Liver (tissue), 9 donors: ENCODE results near the gene TUBA3C. TPM values are rescaled to one million over a fixed set of nuclear protein-coding genes. Genes with fewer than 3 reads are reported as not detected.

Experiments used
- DNase-seq: peaks from one replicate; pipeline ENCODE4 v3.0.0-alpha.2; 2017; ENCODE audit warnings: low spot score
- H3K27ac ChIP-seq, 2 donors: one replicate each; pipeline ENCODE4 v1.7.0; 2013; ENCODE audit warnings: inconsistent platforms in 2 of 2, low read length in 2 of 2, control low read depth in 1 of 2, low read depth in 1 of 2, mild to moderate bottlenecking in 1 of 2
- H3K27me3 ChIP-seq, 4 donors: one replicate each; pipeline versions ENCODE4 v1.6.1 to v1.7.0; 2013; ENCODE audit warnings: low read length in 3 of 4, inconsistent platforms in 1 of 4, mild to moderate bottlenecking in 1 of 4, moderate library complexity in 1 of 4; ENCODE audit not compliant: control insufficient read depth in 4 of 4, insufficient read depth in 4 of 4
- H3K36me3 ChIP-seq, 4 donors: one replicate each; pipeline versions ENCODE4 v1.6.1 to v1.7.0; 2013; ENCODE audit warnings: low read length in 3 of 4, mild to moderate bottlenecking in 3 of 4, low read depth in 1 of 4, moderate library complexity in 1 of 4; ENCODE audit not compliant: control insufficient read depth in 4 of 4, insufficient read depth in 3 of 4
- H3K4me1 ChIP-seq, 4 donors: one replicate each; pipeline versions ENCODE4 v1.6.1 to v1.7.0; 2013; ENCODE audit warnings: low read length in 3 of 4, mild to moderate bottlenecking in 3 of 4, moderate library complexity in 1 of 4; ENCODE audit not compliant: control insufficient read depth in 4 of 4, insufficient read depth in 4 of 4
- H3K4me3 ChIP-seq, 3 donors: one replicate each; pipeline versions ENCODE4 v1.6.1 to v1.7.0; 2013; ENCODE audit warnings: low read length in 3 of 3, control low read depth in 1 of 3, low read depth in 1 of 3, mild to moderate bottlenecking in 1 of 3
- H3K9ac ChIP-seq, 2 donors: one replicate each; pipeline ENCODE4 v1.7.0; 2013; ENCODE audit warnings: low read length in 2 of 2, mild to moderate bottlenecking in 2 of 2, moderate library complexity in 2 of 2, control low read depth in 1 of 2, low read depth in 1 of 2
- H3K9me3 ChIP-seq, 4 donors: one replicate each; pipeline versions ENCODE4 v1.6.1 to v1.7.0; 2013; ENCODE audit warnings: low read length in 3 of 4; ENCODE audit not compliant: control insufficient read depth in 4 of 4
- EGR1 ChIP-seq, 2 donors: IDR thresholded peaks; 2 replicates each; pipeline ENCODE4 v1.6.1; 2016 to 2018; ENCODE audit warnings: antibody characterized with exemption in 2 of 2, low read depth in 2 of 2
- FOXA1 ChIP-seq: IDR thresholded peaks from 2 replicates; pipeline ENCODE4 v1.6.1; 2016; ENCODE audit warnings: antibody characterized with exemption
- FOXA2 ChIP-seq: IDR thresholded peaks from 2 replicates; pipeline ENCODE4 v1.6.1; 2016; ENCODE audit warnings: antibody characterized with exemption
- GABPA ChIP-seq, 2 donors: IDR thresholded peaks in 1 of 2; conservative IDR thresholded peaks in 1 of 2; 2 replicates each; pipeline ENCODE4 v1.6.1; 2016; ENCODE audit warnings: antibody characterized with exemption in 2 of 2, mild to moderate bottlenecking in 1 of 2, moderate library complexity in 1 of 2
- HNF4A ChIP-seq, 2 donors: conservative IDR thresholded peaks; 2 replicates each; pipeline ENCODE4 v1.6.1; 2016; ENCODE audit warnings: antibody characterized with exemption in 2 of 2, mild to moderate bottlenecking in 2 of 2
- HNF4G ChIP-seq: IDR thresholded peaks from 2 replicates; pipeline ENCODE4 v1.6.1; 2016; ENCODE audit warnings: antibody characterized with exemption
- JUND ChIP-seq, 2 donors: IDR thresholded peaks; 2 replicates each; pipeline ENCODE4 v1.6.1; 2016; ENCODE audit warnings: antibody characterized with exemption in 2 of 2
- NR2F2 ChIP-seq: IDR thresholded peaks from 2 replicates; pipeline ENCODE4 v1.6.1; 2016; ENCODE audit warnings: antibody characterized with exemption
- RAD21 ChIP-seq, 2 donors: IDR thresholded peaks; 2 replicates each; pipeline ENCODE4 v1.6.1; 2016; ENCODE audit warnings: antibody characterized with exemption in 2 of 2, mild to moderate bottlenecking in 2 of 2
- RXRA ChIP-seq, 2 donors: IDR thresholded peaks; 2 replicates each; pipeline ENCODE4 v1.6.1; 2017 to 2018; ENCODE audit warnings: antibody characterized with exemption in 2 of 2, mild to moderate bottlenecking in 1 of 2
- SP1 ChIP-seq: IDR thresholded peaks from 2 replicates; pipeline ENCODE4 v1.6.1; 2018; ENCODE audit warnings: antibody characterized with exemption, mild to moderate bottlenecking
- TAF1 ChIP-seq: conservative IDR thresholded peaks from 2 replicates; pipeline ENCODE4 v1.6.1; 2016; ENCODE audit warnings: antibody characterized with exemption, mild to moderate bottlenecking
- YY1 ChIP-seq: IDR thresholded peaks from 2 replicates; pipeline ENCODE4 v1.6.1; 2016; ENCODE audit warnings: antibody characterized with exemption, mild to moderate bottlenecking
- WGBS: extraction: QIAGEN DNeasy Blood & Tissue Kit; methylation state at CpG from one replicate; pipeline ENCODE4 v1.1.7; 2013; 5-methylcytosine and 5-hydroxymethylcytosine counted together
- polyA plus RNA-seq, 2 donors: library from polyadenylated mRNA; stranded (reverse) in 1 of 2; unstranded in 1 of 2; fragments of 200-250 nt in 1 of 2; fragments of >200 nt in 1 of 2; fragmentation: Nextera tagmentation in 1 of 2; extraction: Ambion mirVana in 1 of 2; gene quantifications; one replicate each; pipeline versions ENCODE4 v1.2.1 to v1.2.3, GENCODE V29; 2013 to 2015
- total RNA-seq, 2 donors: library from RNA; depleted of rRNA; stranded (reverse); fragments of >200 nt; gene quantifications; one replicate each; pipeline ENCODE4 v1.2.3, GENCODE V29; 2014
- TF ChIP-seq, protein P1 (sequence below): IDR thresholded peaks from 2 replicates; pipeline ENCODE4 v1.6.1; 2016; ENCODE audit warnings: antibody characterized with exemption, mild to moderate bottlenecking
- TF ChIP-seq, protein P2 (sequence below): IDR thresholded peaks from 2 replicates; pipeline ENCODE4 v1.6.1; 2016; ENCODE audit warnings: antibody characterized with exemption
- TF ChIP-seq, protein P3 (sequence below): IDR thresholded peaks from 2 replicates; pipeline ENCODE4 v1.6.1; 2016; ENCODE audit warnings: antibody characterized with exemption
- TF ChIP-seq, protein P4 (sequence below): IDR thresholded peaks from 2 replicates; pipeline ENCODE4 v1.6.1; 2016; ENCODE audit warnings: antibody characterized with exemption
- TF ChIP-seq, protein P5 (sequence below): fragments of 150-350 bp; IDR thresholded peaks from 2 replicates; pipeline ENCODE4 v1.5.1; 2017; ENCODE audit warnings: improper control_type of control experiment, low read depth, low read length; ENCODE audit not compliant: missing input control
- donor health status: healthy.
- donor health status: healthy.
- donor health status: healthy.
- donor health status: healthy.
- donor health status: healthy.

Gene TUBA3C
- total and polyA plus RNA-seq, 4 donors: not detected

DNA sequence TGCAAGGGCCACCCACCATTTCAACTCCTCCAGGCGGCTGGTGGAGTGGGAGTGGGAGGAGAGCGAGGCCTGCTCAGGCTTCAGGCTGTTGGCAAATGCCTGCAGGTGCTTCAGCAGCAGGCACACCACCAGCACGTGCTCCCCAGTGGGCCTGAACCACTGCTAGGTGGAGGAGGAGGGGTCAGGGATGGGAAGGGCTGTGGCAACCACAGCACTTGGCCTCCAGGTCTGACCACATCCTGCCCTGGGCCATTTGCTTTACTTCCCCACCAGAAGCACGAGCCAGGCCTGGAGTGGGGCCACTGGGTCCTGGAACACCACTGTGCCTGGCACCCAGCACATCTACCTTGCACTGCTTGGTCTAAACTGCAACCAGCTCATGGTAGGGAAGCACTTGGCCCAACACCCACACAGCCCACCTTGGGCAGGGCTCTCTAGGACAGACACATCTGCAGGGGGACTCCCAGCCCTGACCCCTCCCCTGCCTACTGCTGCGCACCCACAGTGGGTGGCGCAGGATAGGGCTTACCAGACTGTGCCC lies 26.2 kb downstream of the TUBA3C start:
- whole genome bisulfite sequencing: 76% methylated on average over 6 of the region's 6 CpGs
- H3K27me3 ChIP-seq: no peaks in the 10 kb centered on the region
- no peak for DNase-seq
- TF ChIP-seq YY1 (no peak), EGR1 (IDR thresholded peaks at IDR 0.05; ENCODE audit: low read depth in 2 of 2) (no peak), SP1 (no peak), HNF4G (no peak), RAD21 (IDR thresholded peaks at IDR 0.05) (no peak), RXRA (IDR thresholded peaks at IDR 0.05) (no peak), FOXA2 (no peak)
- TF ChIP-seq, protein P1, sequence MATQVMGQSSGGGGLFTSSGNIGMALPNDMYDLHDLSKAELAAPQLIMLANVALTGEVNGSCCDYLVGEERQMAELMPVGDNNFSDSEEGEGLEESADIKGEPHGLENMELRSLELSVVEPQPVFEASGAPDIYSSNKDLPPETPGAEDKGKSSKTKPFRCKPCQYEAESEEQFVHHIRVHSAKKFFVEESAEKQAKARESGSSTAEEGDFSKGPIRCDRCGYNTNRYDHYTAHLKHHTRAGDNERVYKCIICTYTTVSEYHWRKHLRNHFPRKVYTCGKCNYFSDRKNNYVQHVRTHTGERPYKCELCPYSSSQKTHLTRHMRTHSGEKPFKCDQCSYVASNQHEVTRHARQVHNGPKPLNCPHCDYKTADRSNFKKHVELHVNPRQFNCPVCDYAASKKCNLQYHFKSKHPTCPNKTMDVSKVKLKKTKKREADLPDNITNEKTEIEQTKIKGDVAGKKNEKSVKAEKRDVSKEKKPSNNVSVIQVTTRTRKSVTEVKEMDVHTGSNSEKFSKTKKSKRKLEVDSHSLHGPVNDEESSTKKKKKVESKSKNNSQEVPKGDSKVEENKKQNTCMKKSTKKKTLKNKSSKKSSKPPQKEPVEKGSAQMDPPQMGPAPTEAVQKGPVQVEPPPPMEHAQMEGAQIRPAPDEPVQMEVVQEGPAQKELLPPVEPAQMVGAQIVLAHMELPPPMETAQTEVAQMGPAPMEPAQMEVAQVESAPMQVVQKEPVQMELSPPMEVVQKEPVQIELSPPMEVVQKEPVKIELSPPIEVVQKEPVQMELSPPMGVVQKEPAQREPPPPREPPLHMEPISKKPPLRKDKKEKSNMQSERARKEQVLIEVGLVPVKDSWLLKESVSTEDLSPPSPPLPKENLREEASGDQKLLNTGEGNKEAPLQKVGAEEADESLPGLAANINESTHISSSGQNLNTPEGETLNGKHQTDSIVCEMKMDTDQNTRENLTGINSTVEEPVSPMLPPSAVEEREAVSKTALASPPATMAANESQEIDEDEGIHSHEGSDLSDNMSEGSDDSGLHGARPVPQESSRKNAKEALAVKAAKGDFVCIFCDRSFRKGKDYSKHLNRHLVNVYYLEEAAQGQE: no peak
- no peak overlapping the region for H3K4me3 ChIP-seq
- H3K4me1 ChIP-seq: no peaks in the 10 kb centered on the region
- H3K36me3 ChIP-seq: no peaks in the 10 kb centered on the region
- H3K9ac ChIP-seq: no peak overlapping the region
- H3K9me3 ChIP-seq: no peaks in the 10 kb centered on the region
- H3K27ac ChIP-seq: no peak overlapping the region

DNA sequence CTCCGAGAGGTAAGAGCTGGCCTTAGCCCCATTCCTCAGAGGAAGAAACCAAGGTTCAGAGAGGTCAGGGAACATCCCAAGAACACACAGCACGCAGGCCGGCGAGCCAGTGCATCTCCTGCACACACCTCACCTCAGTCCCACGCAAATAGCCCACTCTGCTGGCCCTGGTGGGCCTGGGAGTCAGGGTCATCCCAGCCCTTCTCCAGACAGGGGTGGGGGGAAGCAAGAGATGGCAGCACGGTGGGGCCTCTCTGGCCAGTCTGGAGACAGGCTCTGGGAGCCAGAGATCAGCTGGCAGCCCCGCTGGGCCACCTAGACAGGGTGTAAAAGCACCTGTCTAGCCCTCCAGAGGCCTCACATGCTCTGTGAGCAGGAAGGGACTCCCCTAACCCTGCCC lies 26.8 kb downstream of the TUBA3C start:
- H3K27me3 ChIP-seq: no peaks in the 10 kb centered on the region
- no peak for DNase-seq
- WGBS: 83% methylated on average over 7 of the region's 7 CpGs

More for the DNA sequence above, 26.8 kb downstream of the TUBA3C start:
- Histone ChIP-seq H3K4me1 (no peaks in the 10 kb centered on the region), H3K36me3 (no peaks in the 10 kb centered on the region), H3K4me3 (no peak overlapping the region), H3K9ac (no peak overlapping the region), H3K9me3 (no peaks in the 10 kb centered on the region), H3K27ac (no peak overlapping the region)
- TF ChIP-seq FOXA1 (no peak), HNF4G (no peak), RAD21 (IDR thresholded peaks at IDR 0.05) (no peak), RXRA (IDR thresholded peaks at IDR 0.05) (no peak), JUND (IDR thresholded peaks at IDR 0.05) (no peak), GABPA (IDR thresholded peaks at IDR 0.05 in 1 of 2, conservative IDR thresholded peaks at IDR 0.05 in 1 of 2) (no peak), HNF4A (conservative IDR thresholded peaks at IDR 0.05) (no peak), SP1 (no peak), YY1 (no peak), EGR1 (IDR thresholded peaks at IDR 0.05; ENCODE audit: low read depth in 2 of 2) (no peak), TAF1 (no peak), FOXA2 (no peak), NR2F2 (no peak)
- TF ChIP-seq, protein P2, sequence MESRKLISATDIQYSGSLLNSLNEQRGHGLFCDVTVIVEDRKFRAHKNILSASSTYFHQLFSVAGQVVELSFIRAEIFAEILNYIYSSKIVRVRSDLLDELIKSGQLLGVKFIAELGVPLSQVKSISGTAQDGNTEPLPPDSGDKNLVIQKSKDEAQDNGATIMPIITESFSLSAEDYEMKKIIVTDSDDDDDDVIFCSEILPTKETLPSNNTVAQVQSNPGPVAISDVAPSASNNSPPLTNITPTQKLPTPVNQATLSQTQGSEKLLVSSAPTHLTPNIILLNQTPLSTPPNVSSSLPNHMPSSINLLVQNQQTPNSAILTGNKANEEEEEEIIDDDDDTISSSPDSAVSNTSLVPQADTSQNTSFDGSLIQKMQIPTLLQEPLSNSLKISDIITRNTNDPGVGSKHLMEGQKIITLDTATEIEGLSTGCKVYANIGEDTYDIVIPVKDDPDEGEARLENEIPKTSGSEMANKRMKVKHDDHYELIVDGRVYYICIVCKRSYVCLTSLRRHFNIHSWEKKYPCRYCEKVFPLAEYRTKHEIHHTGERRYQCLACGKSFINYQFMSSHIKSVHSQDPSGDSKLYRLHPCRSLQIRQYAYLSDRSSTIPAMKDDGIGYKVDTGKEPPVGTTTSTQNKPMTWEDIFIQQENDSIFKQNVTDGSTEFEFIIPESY: no peak
- TF ChIP-seq, protein P3, sequence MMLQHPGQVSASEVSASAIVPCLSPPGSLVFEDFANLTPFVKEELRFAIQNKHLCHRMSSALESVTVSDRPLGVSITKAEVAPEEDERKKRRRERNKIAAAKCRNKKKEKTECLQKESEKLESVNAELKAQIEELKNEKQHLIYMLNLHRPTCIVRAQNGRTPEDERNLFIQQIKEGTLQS: no peak
- TF ChIP-seq, protein P1: no peak
- TF ChIP-seq, protein P4, sequence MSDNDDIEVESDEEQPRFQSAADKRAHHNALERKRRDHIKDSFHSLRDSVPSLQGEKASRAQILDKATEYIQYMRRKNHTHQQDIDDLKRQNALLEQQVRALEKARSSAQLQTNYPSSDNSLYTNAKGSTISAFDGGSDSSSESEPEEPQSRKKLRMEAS: no peak
- TF ChIP-seq, protein P5, sequence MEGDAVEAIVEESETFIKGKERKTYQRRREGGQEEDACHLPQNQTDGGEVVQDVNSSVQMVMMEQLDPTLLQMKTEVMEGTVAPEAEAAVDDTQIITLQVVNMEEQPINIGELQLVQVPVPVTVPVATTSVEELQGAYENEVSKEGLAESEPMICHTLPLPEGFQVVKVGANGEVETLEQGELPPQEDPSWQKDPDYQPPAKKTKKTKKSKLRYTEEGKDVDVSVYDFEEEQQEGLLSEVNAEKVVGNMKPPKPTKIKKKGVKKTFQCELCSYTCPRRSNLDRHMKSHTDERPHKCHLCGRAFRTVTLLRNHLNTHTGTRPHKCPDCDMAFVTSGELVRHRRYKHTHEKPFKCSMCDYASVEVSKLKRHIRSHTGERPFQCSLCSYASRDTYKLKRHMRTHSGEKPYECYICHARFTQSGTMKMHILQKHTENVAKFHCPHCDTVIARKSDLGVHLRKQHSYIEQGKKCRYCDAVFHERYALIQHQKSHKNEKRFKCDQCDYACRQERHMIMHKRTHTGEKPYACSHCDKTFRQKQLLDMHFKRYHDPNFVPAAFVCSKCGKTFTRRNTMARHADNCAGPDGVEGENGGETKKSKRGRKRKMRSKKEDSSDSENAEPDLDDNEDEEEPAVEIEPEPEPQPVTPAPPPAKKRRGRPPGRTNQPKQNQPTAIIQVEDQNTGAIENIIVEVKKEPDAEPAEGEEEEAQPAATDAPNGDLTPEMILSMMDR: no peak
